HEK293 (cell line): ENCODE measurements around the gene GTSE1.

Source experiments
- CTCF ChIP-seq: fragments of 450-650 bp; formaldehyde crosslinking; IDR thresholded peaks from 2 replicates; pipeline ENCODE4 v1.5.1; 2016; ENCODE audit warnings: missing biosample characterization, missing genetic modification characterization
- SCRT2 ChIP-seq: fragments of 450-650 bp; formaldehyde crosslinking; IDR thresholded peaks from 2 replicates; pipeline ENCODE4 v1.5.1; 2016; ENCODE audit warnings: missing biosample characterization, missing genetic modification characterization
- YY1 ChIP-seq: fragments of 450-650 bp; formaldehyde crosslinking; IDR thresholded peaks from 2 replicates; pipeline ENCODE4 v1.5.1; 2018; ENCODE audit warnings: missing biosample characterization, missing genetic modification characterization
- ZNF354C ChIP-seq: fragments of 450-650 bp; formaldehyde crosslinking; IDR thresholded peaks from 2 replicates; pipeline ENCODE4 v1.5.1; 2016; ENCODE audit warnings: missing biosample characterization, missing genetic modification characterization, low read depth, borderline replicate concordance

DNA sequence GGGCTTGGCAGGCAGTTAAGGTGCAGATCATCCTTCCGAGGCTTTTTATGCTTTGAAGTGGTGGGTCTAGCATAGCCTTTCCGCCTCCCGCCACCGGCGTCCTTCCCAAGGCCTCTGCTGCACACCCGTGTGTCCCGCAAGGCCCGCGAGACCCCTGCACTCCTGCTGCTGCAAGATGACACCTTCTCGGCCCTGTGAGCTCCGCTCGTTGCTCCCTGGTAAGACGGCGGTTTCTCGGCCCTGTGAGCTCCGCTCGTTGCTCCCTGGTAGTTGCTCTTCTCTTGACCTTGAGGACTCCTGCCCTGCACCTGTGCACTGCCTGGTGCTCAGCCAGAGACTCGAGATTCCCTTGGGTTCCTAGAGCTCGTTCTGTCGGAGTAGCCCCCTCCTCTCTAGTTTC is 21.0 kb downstream of the GTSE1 start:
- TF ChIP-seq SCRT2 (tag by site-specific recombination) (no peak), YY1 (no peak), CTCF (tag by site-specific recombination) (no peak), ZNF354C (tag by site-specific recombination) (no peak)
